Stimulated activated CD8-positive, alpha-beta memory T cell treated with anti-CD3 and anti-CD28 coated beads, Interleukin-7, amount 100 ng/mL, for 48 hours (primary cell): ENCODE results near the gene MIDN.
"Not testable (repeated sequence)": the region's sequence is repeated elsewhere in the genome, so short reads cannot be mapped to it uniquely, and the experiment has no call there.

ENCODE experiments used
- DNase-seq, 2 donors: peaks; one replicate each; pipeline ENCODE4 v3.0.0-alpha.2; 2020; ENCODE audit warnings: low read depth in 1 of 2; ENCODE audit errors: extremely low read depth in 1 of 2

MIDN gene

GRCh38 chr19:1291761-1292418 lies 43.5 kb downstream of the MIDN start:
- DNase-seq: no peak

GRCh38 chr19:1292419-1293151 lies 44.2 kb downstream of the MIDN start:
- DNase-seq: no peak

- DNase-seq: no peak
Measured at GRCh38 chr19:1293782-1294604, 45.6 kb downstream of the MIDN start.

- DNase-seq: no peak
Measured at GRCh38 chr19:1294688-1295087, 46.3 kb downstream of the MIDN start.

GRCh38 chr19:1295169-1296012 lies 47.0 kb downstream of the MIDN start:
- DNase-seq: no peak

- no peak for DNase-seq
Measured at GRCh38 chr19:1296078-1296477, 47.7 kb downstream of the MIDN start.

GRCh38 chr19:1296575-1297271 lies 48.3 kb downstream of the MIDN start:
- DNase-seq: no peak

- no peak for DNase-seq
Measured at GRCh38 chr19:1298235-1298634, 49.9 kb downstream of the MIDN start.

GRCh38 chr19:1299801-1300200 lies 51.4 kb downstream of the MIDN start:
- DNase-seq: no peak

- no peak for DNase-seq
Measured at GRCh38 chr19:1300744-1301490, 52.5 kb downstream of the MIDN start.

GRCh38 chr19:1302533-1303239 lies 54.3 kb downstream of the MIDN start:
- no peak for DNase-seq

- DNase-seq: no peak
Measured at GRCh38 chr19:1304197-1304924, 56.0 kb downstream of the MIDN start.

- DNase-seq: not testable (repeated sequence)
Measured at GRCh38 chr19:1305354-1305753, 57.0 kb downstream of the MIDN start.

GRCh38 chr19:1307320-1307719 lies 58.9 kb downstream of the MIDN start:
- DNase-seq: no peak

GRCh38 chr19:1307755-1308303 lies 59.4 kb downstream of the MIDN start:
- DNase-seq: no peak

- no peak for DNase-seq
Measured at GRCh38 chr19:1308718-1309117, 60.3 kb downstream of the MIDN start.
